GM23338 (cell line): ENCODE measurements around the gene TWSG1. TPM values are rescaled to one million over a fixed set of nuclear protein-coding genes. Genes with fewer than 3 reads are reported as not detected.

Experiments
- ATAC-seq: fragments of 200-7000 bp; cut with Tn5 transposase; 3 replicates; pipeline ENCODE4 v1.9.1; 2020
- DNase-seq: peaks from one replicate; pipeline ENCODE4 v3.0.0-alpha.2; 2015; ENCODE audit warnings: low spot score
- H2AFZ ChIP-seq: fragments of 200-600 bp; sonication (generic); 2 replicates; pipeline ENCODE4 v1.8.0; 2016; ENCODE audit warnings: antibody characterized with exemption, mild to moderate bottlenecking, moderate library complexity
- H3F3A ChIP-seq: fragments of 200-600 bp; sonication (generic); replicated peaks from 2 replicates; pipeline ENCODE4 v1.8.0; 2017; ENCODE audit warnings: antibody characterized with exemption, mixed run types, low read depth
- H3K27ac ChIP-seq: fragments of 200-600 bp; sonication (generic); 2 replicates; pipeline ENCODE4 v1.6.1; 2016; ENCODE audit warnings: low read depth
- H3K27me3 ChIP-seq: fragments of 200-600 bp; sonication (generic); 2 replicates; pipeline ENCODE4 v1.8.0; 2016; ENCODE audit warnings: mild to moderate bottlenecking, mixed run types, moderate library complexity; ENCODE audit not compliant: insufficient read depth
- H3K36me3 ChIP-seq: fragments of 200-600 bp; sonication (generic); 2 replicates; pipeline ENCODE4 v1.8.0; 2016; ENCODE audit warnings: mild to moderate bottlenecking; ENCODE audit not compliant: insufficient read depth
- H3K4me1 ChIP-seq: fragments of 200-600 bp; sonication (generic); 2 replicates; pipeline ENCODE4 v1.8.0; 2016; ENCODE audit warnings: mild to moderate bottlenecking, moderate library complexity; ENCODE audit not compliant: insufficient read depth
- H3K4me2 ChIP-seq: fragments of 200-600 bp; sonication (generic); 2 replicates; pipeline ENCODE4 v1.7.1; 2017; ENCODE audit warnings: mixed run types
- H3K4me3 ChIP-seq: fragments of 200-600 bp; sonication (generic); 2 replicates; pipeline ENCODE4 v1.6.1; 2016; ENCODE audit warnings: mixed run types
- H3K79me2 ChIP-seq: fragments of 200-600 bp; sonication (generic); replicated peaks from 2 replicates; pipeline ENCODE4 v1.8.0; 2017; ENCODE audit warnings: mild to moderate bottlenecking; ENCODE audit not compliant: insufficient read depth
- H3K9me2 ChIP-seq: fragments of 200-600 bp; sonication (generic); 2 replicates; pipeline ENCODE4 v1.8.0; 2017; ENCODE audit not compliant: insufficient read depth
- H4K20me1 ChIP-seq: fragments of 200-600 bp; sonication (generic); replicated peaks from 2 replicates; pipeline ENCODE4 v1.8.0; 2017; ENCODE audit warnings: mild to moderate bottlenecking; ENCODE audit not compliant: insufficient read depth
- H3K27ac Mint-ChIP-seq: 2 replicates; pipeline ENCODE4 v1.8.0; 2020; ENCODE audit warnings: inconsistent platforms, mild to moderate bottlenecking, moderate library complexity, mixed read lengths
- H3K27me3 Mint-ChIP-seq: 3 replicates; pipeline ENCODE4 v1.8.0; 2022; ENCODE audit warnings: low read depth, mild to moderate bottlenecking, moderate library complexity, mixed read lengths, inconsistent platforms; ENCODE audit not compliant: insufficient read depth, poor library complexity
- H3K36me3 Mint-ChIP-seq: 3 replicates; pipeline ENCODE4 v1.8.0; 2021; ENCODE audit warnings: low read depth, mild to moderate bottlenecking, inconsistent platforms, moderate library complexity, mixed read lengths
- H3K4me1 Mint-ChIP-seq: 3 replicates; pipeline ENCODE4 v1.8.0; 2020; ENCODE audit warnings: mild to moderate bottlenecking, inconsistent platforms, mixed read lengths
- H3K4me3 Mint-ChIP-seq: 3 replicates; pipeline ENCODE4 v1.8.0; 2021; ENCODE audit warnings: moderate library complexity, mild to moderate bottlenecking, inconsistent platforms, mixed read lengths
- H3K9me3 Mint-ChIP-seq: 3 replicates; pipeline ENCODE4 v1.8.0; 2020; ENCODE audit warnings: moderate library complexity, mild to moderate bottlenecking, inconsistent platforms, mixed read lengths
- CREB1 ChIP-seq: fragments of 250-450 bp; sonication (Bioruptor Pico); IDR thresholded peaks from 2 replicates; pipeline ENCODE4 v1.5.0; 2020; ENCODE audit warnings: low read depth, mild to moderate bottlenecking, moderate library complexity
- CTCF ChIP-seq, 2 experiments: fragments of 200-600 bp in 1 of 2; sonication (generic) in 1 of 2; conservative IDR thresholded peaks; 2 replicates each; pipeline versions ENCODE4 v1.5.1 to v1.6.1; 2016 to 2017; ENCODE audit warnings: antibody characterized with exemption in 2 of 2, low read depth in 2 of 2, mild to moderate bottlenecking in 2 of 2, moderate library complexity in 1 of 2
- ETS1 ChIP-seq: IDR thresholded peaks from 2 replicates; pipeline ENCODE4 v1.6.1; 2016; ENCODE audit warnings: antibody characterized with exemption
- EZH2 ChIP-seq: fragments of 200-600 bp; sonication (generic); IDR thresholded peaks from one replicate; pipeline ENCODE4 v1.8.0; 2017; ENCODE audit warnings: antibody characterized with exemption, mild to moderate bottlenecking, low read depth; ENCODE audit not compliant: unreplicated experiment
- EZH2phosphoT487 ChIP-seq: fragments of 200-600 bp; sonication (generic); IDR thresholded peaks from one replicate; pipeline ENCODE4 v1.8.1; 2018; ENCODE audit warnings: antibody characterized with exemption; ENCODE audit not compliant: unreplicated experiment
- JUNB ChIP-seq: IDR thresholded peaks from one replicate; pipeline ENCODE4 v1.6.1; 2016; ENCODE audit warnings: antibody characterized with exemption; ENCODE audit not compliant: unreplicated experiment
- NANOG ChIP-seq: IDR thresholded peaks from 2 replicates; pipeline ENCODE4 v1.6.1; 2016; ENCODE audit warnings: antibody characterized with exemption, borderline replicate concordance
- POLR2AphosphoS5 ChIP-seq: IDR thresholded peaks from 2 replicates; pipeline ENCODE4 v1.6.1; 2016; ENCODE audit warnings: antibody characterized with exemption, low read depth
- STAT1 ChIP-seq: IDR thresholded peaks from one replicate; pipeline ENCODE4 v1.6.1; 2016; ENCODE audit warnings: antibody characterized with exemption; ENCODE audit not compliant: unreplicated experiment
- ZNF114 ChIP-seq: fragments of 250-450 bp; sonication (Bioruptor Pico); IDR thresholded peaks from 2 replicates; pipeline ENCODE4 v1.5.0; 2020; ENCODE audit warnings: mild to moderate bottlenecking, moderate library complexity
- ZNF331 ChIP-seq: fragments of 250-450 bp; sonication (Bioruptor Pico); IDR thresholded peaks from 2 replicates; pipeline ENCODE4 v1.5.0; 2020; ENCODE audit warnings: low read depth, mild to moderate bottlenecking, moderate library complexity
- polyA plus RNA-seq: library from polyadenylated mRNA; unstranded; fragments of >200 nt; fragmentation: Nextera tagmentation; extraction: Ambion mirVana; gene quantifications from 2 replicates; pipeline ENCODE4 v1.2.1, GENCODE V29; 2016
- total RNA-seq: library from RNA; depleted of rRNA; stranded (reverse); fragments of >200 nt; shearing (Covaris generic); gene quantifications from 2 replicates; pipeline ENCODE4 v1.2.3, GENCODE V29; 2014

The TWSG1 gene
- total and polyA plus RNA-seq, 2 experiments from 2014 or later: 11.5 to 29.1 TPM

- no peak for TF ChIP-seq CTCF (conservative IDR thresholded peaks at IDR 0.05; ENCODE audit: low read depth in 2 of 2)
- TF ChIP-seq JUNB: no peak
- TF ChIP-seq ZNF331 (CRISPR knock-in tag): no peak
- no peak for TF ChIP-seq ETS1
Measured at GRCh38 chr18:9437021-9437437, 102.5 kb downstream of the TWSG1 start (continued).

GRCh38 chr18:9437672-9438071 is 103.1 kb downstream of the TWSG1 start:
- Histone ChIP-seq H3K4me1 (0 out of 2 replicates have a peak, but pooled peaks cover 8% of the 10 kb centered on the region), H3K79me2 (no peaks in the 10 kb centered on the region), H3K4me2 (no peak overlapping the region), H3K27me3 (no peaks in the 10 kb centered on the region), H2AFZ (no peak overlapping the region), H3F3A (no peaks in the 10 kb centered on the region), H3K36me3 (no peaks in the 10 kb centered on the region), H4K20me1 (no peaks in the 10 kb centered on the region), H3K27ac (no peak overlapping the region), H3K9me2 (no peaks in the 10 kb centered on the region), H3K4me3 (no peak overlapping the region)
- Mint-ChIP-seq H3K27ac (no peak overlapping the region), H3K4me1 (peaks cover 8% of the 10 kb centered on the region), H3K9me3 (0 out of 3 replicates have a peak, but pooled peaks cover 3% of the 10 kb centered on the region), H3K4me3 (no peak overlapping the region), H3K36me3 (no peaks in the 10 kb centered on the region; the same call in 2 of the 3 replicates), H3K27me3 (peaks cover 4% of the 10 kb centered on the region)
- DNase-seq (no peak), ATAC-seq (no peak)
- TF ChIP-seq ZNF114 (CRISPR knock-in tag): no peak
- no peak for TF ChIP-seq EZH2phosphoT487
- no peak for TF ChIP-seq CREB1 (CRISPR knock-in tag)
- TF ChIP-seq JUNB: no peak
- TF ChIP-seq STAT1: no peak

- Histone ChIP-seq H3K4me1 (0 out of 2 replicates have a peak, but pooled peaks cover 4% of the 10 kb centered on the region), H3K4me2 (no peak overlapping the region), H3K36me3 (no peaks in the 10 kb centered on the region), H3K79me2 (no peaks in the 10 kb centered on the region), H3K27me3 (no peaks in the 10 kb centered on the region), H4K20me1 (no peaks in the 10 kb centered on the region), H3F3A (no peaks in the 10 kb centered on the region), H3K27ac (no peak overlapping the region), H2AFZ (no peak overlapping the region), H3K9me2 (0 out of 2 replicates have a peak, but pooled peaks cover 2% of the 10 kb centered on the region), H3K4me3 (no peak overlapping the region)
- H3K36me3 Mint-ChIP-seq: no peaks in the 10 kb centered on the region
- ATAC-seq (no peak), DNase-seq (no peak)
- peaks cover under 1% of the 10 kb centered on the region; the same call in 1 of the 3 replicates for H3K9me3 Mint-ChIP-seq
- no peak overlapping the region for H3K4me3 Mint-ChIP-seq
- peaks cover 2% of the 10 kb centered on the region; the same call in 2 of the 3 replicates for H3K4me1 Mint-ChIP-seq
- peaks cover 3% of the 10 kb centered on the region for H3K27me3 Mint-ChIP-seq
- H3K27ac Mint-ChIP-seq: no peak overlapping the region
- TF ChIP-seq ZNF331 (CRISPR knock-in tag) (no peak), STAT1 (no peak), NANOG (no peak), EZH2 (no peak), CTCF (conservative IDR thresholded peaks at IDR 0.05; ENCODE audit: low read depth in 2 of 2) (no peak), JUNB (no peak), POLR2AphosphoS5 (no peak)
Measured at GRCh38 chr18:9441061-9441460, 106.5 kb downstream of the TWSG1 start.
